HepG2 (cell line): ENCODE results near the gene ST8SIA6.

Experiments used
- ARNTL ChIP-seq: sonication (generic); formaldehyde crosslinking; IDR thresholded peaks from 2 replicates; pipeline ENCODE4 v1.4.0; 2020; ENCODE audit warnings: mild to moderate bottlenecking, missing genetic modification reagents
- GATA4 ChIP-seq: sonication (generic); IDR thresholded peaks from 2 replicates; pipeline ENCODE4 v1.6.1; 2016; ENCODE audit warnings: antibody characterized with exemption, low read depth, borderline replicate concordance
- KDM5A ChIP-seq: fragments of 200-600 bp; sonication (generic); IDR thresholded peaks from 2 replicates; pipeline ENCODE4 v1.7.0; 2018; ENCODE audit warnings: antibody characterized with exemption, mild to moderate bottlenecking, low read length, borderline replicate concordance
- POLR2A ChIP-seq, 2 experiments: IDR thresholded peaks; 2 replicates each; pipeline ENCODE4 v1.6.1; 2011; ENCODE audit warnings: low read depth in 2 of 2, low read length in 2 of 2, mild to moderate bottlenecking in 1 of 2, moderate library complexity in 1 of 2; ENCODE audit not compliant: insufficient read depth in 1 of 2
- RFX5 ChIP-seq: IDR thresholded peaks from 2 replicates; pipeline ENCODE4 v1.6.1; 2011; ENCODE audit warnings: low read depth, low read length, improper control_type of control experiment
- ZNF10 ChIP-seq: sonication (generic); formaldehyde crosslinking; IDR thresholded peaks from 2 replicates; pipeline ENCODE4 v1.4.0; 2020; ENCODE audit warnings: mild to moderate bottlenecking, low read depth, missing genetic modification reagents, borderline replicate concordance
- ZNF20 ChIP-seq: sonication (generic); formaldehyde crosslinking; IDR thresholded peaks from 2 replicates; pipeline ENCODE4 v1.4.0; 2020; ENCODE audit warnings: mild to moderate bottlenecking, moderate library complexity, missing genetic modification reagents
- TF ChIP-seq, protein P1 (sequence below): sonication (generic); formaldehyde crosslinking; IDR thresholded peaks from 2 replicates; pipeline ENCODE4 v1.5.0; 2020; ENCODE audit warnings: missing genetic modification reagents

DNA sequence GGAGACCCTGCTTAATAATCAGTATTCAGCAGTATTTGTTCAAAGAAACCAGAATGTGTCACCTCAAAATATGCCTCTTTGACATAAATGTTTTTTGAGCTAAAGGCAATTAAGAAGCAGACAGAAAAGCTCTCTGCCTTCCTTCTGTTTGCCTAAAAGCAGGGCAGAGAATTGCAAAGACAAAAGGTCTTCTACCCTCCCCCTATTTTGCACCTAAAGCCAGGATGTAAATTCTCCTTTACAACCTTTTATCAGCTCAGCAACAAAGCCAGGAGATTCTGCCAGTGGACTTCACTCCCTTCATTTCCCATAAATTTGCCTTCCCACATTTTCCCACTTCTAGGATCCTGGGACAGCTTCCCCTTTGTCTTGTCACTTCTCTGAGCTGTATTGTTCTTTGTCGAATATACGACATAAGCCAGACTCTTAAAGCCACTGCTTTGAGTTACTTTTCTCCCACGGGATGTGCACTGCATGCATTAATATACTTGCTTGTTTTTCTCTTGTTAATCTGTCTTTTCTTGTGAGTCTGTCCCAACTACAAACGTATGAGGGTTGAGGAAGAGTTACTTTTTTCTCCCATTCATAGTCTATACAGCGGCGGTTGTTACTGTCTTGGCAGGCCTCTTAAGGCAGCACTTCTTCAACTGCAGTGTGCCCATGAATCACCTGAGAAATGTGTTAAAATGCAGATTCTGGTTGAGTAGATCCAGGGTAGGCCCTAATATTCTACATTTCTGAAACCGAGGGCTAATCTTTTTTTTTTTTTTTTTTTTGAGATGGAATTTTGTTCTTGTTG is 48.2 kb downstream of the ST8SIA6 start:
- no peak for TF ChIP-seq KDM5A
- no peak for TF ChIP-seq POLR2A (IDR thresholded peaks at IDR 0.05; ENCODE audit: insufficient read depth in 1 of 2, low read depth in 2 of 2, low read length in 2 of 2)
- TF ChIP-seq ARNTL (CRISPR knock-in tag), result no peak
- TF ChIP-seq, protein P1, sequence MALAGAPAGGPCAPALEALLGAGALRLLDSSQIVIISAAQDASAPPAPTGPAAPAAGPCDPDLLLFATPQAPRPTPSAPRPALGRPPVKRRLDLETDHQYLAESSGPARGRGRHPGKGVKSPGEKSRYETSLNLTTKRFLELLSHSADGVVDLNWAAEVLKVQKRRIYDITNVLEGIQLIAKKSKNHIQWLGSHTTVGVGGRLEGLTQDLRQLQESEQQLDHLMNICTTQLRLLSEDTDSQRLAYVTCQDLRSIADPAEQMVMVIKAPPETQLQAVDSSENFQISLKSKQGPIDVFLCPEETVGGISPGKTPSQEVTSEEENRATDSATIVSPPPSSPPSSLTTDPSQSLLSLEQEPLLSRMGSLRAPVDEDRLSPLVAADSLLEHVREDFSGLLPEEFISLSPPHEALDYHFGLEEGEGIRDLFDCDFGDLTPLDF, result no peak
- TF ChIP-seq RFX5, result no peak
- TF ChIP-seq GATA4, result no peak
- TF ChIP-seq ZNF20 (CRISPR knock-in tag), result no peak
- no peak for TF ChIP-seq ZNF10 (CRISPR knock-in tag)
